WTC11 (cell line): Measurements from ENCODE around the gene CPPED1.
"Not testable (repeated sequence)": the region's sequence is repeated elsewhere in the genome, so short reads cannot be mapped to it uniquely, and the experiment has no call there.

Experiments used
- ELF4 ChIP-seq: sonication (generic); formaldehyde crosslinking; IDR thresholded peaks from 2 replicates; pipeline ENCODE4 v1.8.1; 2022; ENCODE audit warnings: low read depth, mild to moderate bottlenecking, moderate library complexity, missing genetic modification reagents
- NR2C2 ChIP-seq: sonication (generic); formaldehyde crosslinking; IDR thresholded peaks from 2 replicates; pipeline ENCODE4 v1.8.0; 2022; ENCODE audit warnings: mild to moderate bottlenecking, missing genetic modification reagents
- SMAD3 ChIP-seq: sonication (generic); formaldehyde crosslinking; IDR thresholded peaks from 2 replicates; pipeline ENCODE4 v1.8.0; 2022; ENCODE audit warnings: missing genetic modification reagents, mild to moderate bottlenecking, borderline replicate concordance
- ZNF138 ChIP-seq: sonication (generic); formaldehyde crosslinking; conservative IDR thresholded peaks from 2 replicates; pipeline ENCODE4 v1.8.1; 2022; ENCODE audit warnings: mild to moderate bottlenecking, moderate library complexity, missing genetic modification reagents
- ZNF317 ChIP-seq: sonication (generic); formaldehyde crosslinking; IDR thresholded peaks from 2 replicates; pipeline ENCODE4 v1.8.1; 2023; ENCODE audit warnings: low read depth, mild to moderate bottlenecking, moderate library complexity, missing genetic modification reagents, borderline replicate concordance
- ZNF423 ChIP-seq: fragments of 250-450 bp; sonication (Bioruptor Pico); IDR thresholded peaks from 2 replicates; pipeline ENCODE4 v2.1.2; 2022; ENCODE audit warnings: mild to moderate bottlenecking, moderate library complexity
- ZNF671 ChIP-seq: fragments of 250-450 bp; sonication (Bioruptor Pico); IDR thresholded peaks from 2 replicates; pipeline ENCODE4 v1.8.0; 2021; ENCODE audit warnings: mild to moderate bottlenecking
- TF ChIP-seq, protein P1 (sequence below): sonication (generic); formaldehyde crosslinking; IDR thresholded peaks from 2 replicates; pipeline ENCODE4 v1.8.1; 2022; ENCODE audit warnings: missing genetic modification reagents, borderline replicate concordance
- TF ChIP-seq, protein P2 (sequence below): fragments of 200-600 bp; IDR thresholded peaks from 2 replicates; pipeline ENCODE4 v1.8.0; 2022; ENCODE audit warnings: antibody characterized with exemption

DNA sequence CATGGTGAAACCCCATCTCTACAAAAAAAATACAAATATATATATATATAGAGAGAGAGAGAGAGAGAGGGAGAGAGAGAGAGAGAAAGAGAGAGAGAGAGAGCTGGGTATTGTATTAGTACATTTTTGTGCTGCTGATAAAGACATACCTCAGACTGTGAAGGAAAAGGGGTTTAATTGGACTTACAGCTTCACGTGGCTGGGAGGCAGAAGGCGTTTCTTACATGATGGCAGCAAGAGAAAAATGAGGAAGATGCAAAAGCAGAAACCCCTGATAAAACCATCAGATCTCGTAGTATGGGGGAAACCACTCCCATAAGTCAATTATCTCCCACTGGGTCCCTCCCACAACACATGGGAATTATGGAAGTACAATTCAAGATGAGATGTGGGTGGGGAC is 37.5 kb downstream of the CPPED1 start:
- TF ChIP-seq, protein P1, sequence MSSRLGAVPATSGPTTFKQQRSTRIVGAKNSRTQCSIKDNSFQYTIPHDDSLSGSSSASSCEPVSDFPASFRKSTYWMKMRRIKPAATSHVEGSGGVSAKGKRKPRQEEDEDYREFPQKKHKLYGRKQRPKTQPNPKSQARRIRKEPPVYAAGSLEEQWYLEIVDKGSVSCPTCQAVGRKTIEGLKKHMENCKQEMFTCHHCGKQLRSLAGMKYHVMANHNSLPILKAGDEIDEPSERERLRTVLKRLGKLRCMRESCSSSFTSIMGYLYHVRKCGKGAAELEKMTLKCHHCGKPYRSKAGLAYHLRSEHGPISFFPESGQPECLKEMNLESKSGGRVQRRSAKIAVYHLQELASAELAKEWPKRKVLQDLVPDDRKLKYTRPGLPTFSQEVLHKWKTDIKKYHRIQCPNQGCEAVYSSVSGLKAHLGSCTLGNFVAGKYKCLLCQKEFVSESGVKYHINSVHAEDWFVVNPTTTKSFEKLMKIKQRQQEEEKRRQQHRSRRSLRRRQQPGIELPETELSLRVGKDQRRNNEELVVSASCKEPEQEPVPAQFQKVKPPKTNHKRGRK (CRISPR knock-in tag) = not testable (repeated sequence)
- TF ChIP-seq ZNF671, ZNF317, ZNF423, SMAD3, NR2C2, ELF4, ZNF138 (CRISPR knock-in tag): not testable (repeated sequence)
- TF ChIP-seq, protein P2, sequence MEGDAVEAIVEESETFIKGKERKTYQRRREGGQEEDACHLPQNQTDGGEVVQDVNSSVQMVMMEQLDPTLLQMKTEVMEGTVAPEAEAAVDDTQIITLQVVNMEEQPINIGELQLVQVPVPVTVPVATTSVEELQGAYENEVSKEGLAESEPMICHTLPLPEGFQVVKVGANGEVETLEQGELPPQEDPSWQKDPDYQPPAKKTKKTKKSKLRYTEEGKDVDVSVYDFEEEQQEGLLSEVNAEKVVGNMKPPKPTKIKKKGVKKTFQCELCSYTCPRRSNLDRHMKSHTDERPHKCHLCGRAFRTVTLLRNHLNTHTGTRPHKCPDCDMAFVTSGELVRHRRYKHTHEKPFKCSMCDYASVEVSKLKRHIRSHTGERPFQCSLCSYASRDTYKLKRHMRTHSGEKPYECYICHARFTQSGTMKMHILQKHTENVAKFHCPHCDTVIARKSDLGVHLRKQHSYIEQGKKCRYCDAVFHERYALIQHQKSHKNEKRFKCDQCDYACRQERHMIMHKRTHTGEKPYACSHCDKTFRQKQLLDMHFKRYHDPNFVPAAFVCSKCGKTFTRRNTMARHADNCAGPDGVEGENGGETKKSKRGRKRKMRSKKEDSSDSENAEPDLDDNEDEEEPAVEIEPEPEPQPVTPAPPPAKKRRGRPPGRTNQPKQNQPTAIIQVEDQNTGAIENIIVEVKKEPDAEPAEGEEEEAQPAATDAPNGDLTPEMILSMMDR = not testable (repeated sequence)
